Loucy (cell line): ENCODE results near the gene ANKLE2.
"Not testable (repeated sequence)": the region's sequence is repeated elsewhere in the genome, so short reads cannot be mapped to it uniquely, and the experiment has no call there.

Experiments used
- H2AFZ ChIP-seq: fragments of 200-600 bp; sonication (generic); 2 replicates; pipeline ENCODE4 v1.6.0; 2016; ENCODE audit warnings: antibody characterized with exemption, mild to moderate bottlenecking, low read length, moderate library complexity
- H3F3A ChIP-seq: fragments of 200-600 bp; 2 replicates; pipeline ENCODE4 v1.6.0; 2016; ENCODE audit warnings: antibody characterized with exemption, low read depth, mild to moderate bottlenecking
- H3K27me3 ChIP-seq: fragments of 200-600 bp; sonication (generic); 2 replicates; pipeline ENCODE4 v1.6.1; 2014; ENCODE audit warnings: low read length, mild to moderate bottlenecking; ENCODE audit not compliant: insufficient read depth, poor library complexity, severe bottlenecking
- H3K36me3 ChIP-seq: fragments of 200-600 bp; sonication (generic); 2 replicates; pipeline ENCODE4 v1.6.1; 2016; ENCODE audit warnings: low read length; ENCODE audit not compliant: insufficient read depth
- H3K4me1 ChIP-seq: fragments of 200-600 bp; sonication (generic); 2 replicates; pipeline ENCODE4 v1.5.1; 2014; ENCODE audit warnings: low read length, mild to moderate bottlenecking; ENCODE audit not compliant: insufficient read depth, poor library complexity, severe bottlenecking
- H3K4me2 ChIP-seq: fragments of 200-600 bp; sonication (generic); 2 replicates; pipeline ENCODE4 v1.6.0; 2014; ENCODE audit warnings: antibody characterized with exemption, low read length, low read depth, mild to moderate bottlenecking; ENCODE audit not compliant: poor library complexity, severe bottlenecking
- H3K4me3 ChIP-seq: fragments of 200-600 bp; sonication (generic); 2 replicates; pipeline ENCODE4 v1.5.1; 2014; ENCODE audit warnings: low read length, mild to moderate bottlenecking, mixed read lengths; ENCODE audit not compliant: poor library complexity, severe bottlenecking
- H3K79me2 ChIP-seq: fragments of 200-600 bp; sonication (generic); 2 replicates; pipeline ENCODE4 v1.6.1; 2014; ENCODE audit warnings: low read length; ENCODE audit not compliant: insufficient read depth
- H3K9ac ChIP-seq: fragments of 200-600 bp; sonication (generic); 2 replicates; pipeline ENCODE4 v1.6.0; 2014; ENCODE audit warnings: mild to moderate bottlenecking, low read depth, low read length, moderate library complexity; ENCODE audit not compliant: poor library complexity, severe bottlenecking
- H3K9me2 ChIP-seq: fragments of 200-600 bp; sonication (generic); replicated peaks from 2 replicates; pipeline ENCODE4 v1.6.1; 2016; ENCODE audit warnings: low read depth, low read length, mixed read lengths
- H3K9me3 ChIP-seq: fragments of 200-600 bp; sonication (generic); 2 replicates; pipeline ENCODE4 v1.6.1; 2014; ENCODE audit warnings: mild to moderate bottlenecking, antibody characterized with exemption, low read length, low read depth; ENCODE audit not compliant: insufficient read depth
- H4K20me1 ChIP-seq: fragments of 200-600 bp; sonication (generic); 2 replicates; pipeline ENCODE4 v1.6.0; 2014; ENCODE audit warnings: antibody characterized with exemption, low read length, mild to moderate bottlenecking; ENCODE audit not compliant: insufficient read depth, poor library complexity, severe bottlenecking
- CTCF ChIP-seq: fragments of 200-600 bp; sonication (generic); conservative IDR thresholded peaks from 2 replicates; pipeline ENCODE4 v1.5.1; 2014; ENCODE audit warnings: mild to moderate bottlenecking, antibody characterized with exemption, low read length
- EZH2phosphoT487 ChIP-seq: fragments of 200-600 bp; IDR thresholded peaks from 2 replicates; pipeline ENCODE4 v1.6.1; 2018; ENCODE audit warnings: antibody characterized with exemption, mild to moderate bottlenecking, moderate library complexity, borderline replicate concordance

The ANKLE2 gene

GRCh38 chr12:132761032-132761920 is at the start of gene ANKLE2:
Gene ANKLE2, minus strand, starts transcription at chr12:132761832. Its CDS starts 34 bp downstream, at chr12:132761798.
- Histone ChIP-seq H2AFZ (peak within 1 kb of the TSS; percentile 82), H3K79me2 (peaks cover 70% of the 10 kb centered on the region), H3K4me3 (peak within 1 kb of the TSS; percentile 84), H3K9ac (peak within 1 kb of the TSS; percentile 93), H3K4me2 (peak within 1 kb of the TSS; percentile 89), H3K9me3 (no peaks in the 10 kb centered on the region), H4K20me1 (peaks cover 45% of the 10 kb centered on the region), H3K36me3 (no peaks in the 10 kb centered on the region), H3K27me3 (no peaks in the 10 kb centered on the region), H3F3A (peaks cover 8% of the 10 kb centered on the region; the same call in 1 of the 2 replicates), H3K4me1 (peaks cover 37% of the 10 kb centered on the region), H3K9me2 (no peaks in the 10 kb centered on the region)
- TF ChIP-seq CTCF = no peak
- TF ChIP-seq EZH2phosphoT487 = no peak

GRCh38 chr12:132809391-132809790 is 47.8 kb upstream of the ANKLE2 start:
- H3K4me1 ChIP-seq = peaks cover 15% of the 10 kb centered on the region
- H3K9ac ChIP-seq, H2AFZ ChIP-seq, H3K27me3 ChIP-seq, H3K79me2 ChIP-seq, H3F3A ChIP-seq, H4K20me1 ChIP-seq, H3K4me3 ChIP-seq, H3K9me3 ChIP-seq, H3K4me2 ChIP-seq, H3K9me2 ChIP-seq: not testable (repeated sequence)
- peaks cover 23% of the 10 kb centered on the region; the same call in 1 of the 2 replicates for H3K36me3 ChIP-seq
- peak; percentile 30; the same call in 1 of the 2 replicates for TF ChIP-seq CTCF

- Histone ChIP-seq H3K9ac (no peak overlapping the region), H3K4me1 (peaks cover 4% of the 10 kb centered on the region), H4K20me1 (no peaks in the 10 kb centered on the region), H3K36me3 (peaks cover 39% of the 10 kb centered on the region; the same call in 1 of the 2 replicates), H3K9me3 (no peaks in the 10 kb centered on the region; the same call in 1 of the 2 replicates), H3K4me3 (no peak overlapping the region), H3K9me2 (no peaks in the 10 kb centered on the region), H3K27me3 (no peaks in the 10 kb centered on the region), H2AFZ (no peak overlapping the region), H3F3A (peaks cover 3% of the 10 kb centered on the region; the same call in 1 of the 2 replicates), H3K4me2 (no peak overlapping the region), H3K79me2 (no peaks in the 10 kb centered on the region)
- no peak for TF ChIP-seq CTCF
- TF ChIP-seq EZH2phosphoT487 = no peak
Measured at GRCh38 chr12:132807295-132808092, 45.9 kb upstream of the ANKLE2 start.
